C4-2B (cell line): ENCODE data around the gene B4GALT6.

Experiments used
- H3K27ac ChIP-seq: fragments of 450-650 bp; 2 replicates; pipeline ENCODE4 v1.5.1; 2017
- ZFX ChIP-seq: fragments of 450-650 bp; IDR thresholded peaks from 2 replicates; pipeline ENCODE4 v1.6.1; 2017
- TF ChIP-seq, protein P1 (sequence below): fragments of 450-650 bp; conservative IDR thresholded peaks from 2 replicates; pipeline ENCODE4 v1.5.1; 2017; ENCODE audit warnings: mild to moderate bottlenecking

The B4GALT6 gene

DNA sequence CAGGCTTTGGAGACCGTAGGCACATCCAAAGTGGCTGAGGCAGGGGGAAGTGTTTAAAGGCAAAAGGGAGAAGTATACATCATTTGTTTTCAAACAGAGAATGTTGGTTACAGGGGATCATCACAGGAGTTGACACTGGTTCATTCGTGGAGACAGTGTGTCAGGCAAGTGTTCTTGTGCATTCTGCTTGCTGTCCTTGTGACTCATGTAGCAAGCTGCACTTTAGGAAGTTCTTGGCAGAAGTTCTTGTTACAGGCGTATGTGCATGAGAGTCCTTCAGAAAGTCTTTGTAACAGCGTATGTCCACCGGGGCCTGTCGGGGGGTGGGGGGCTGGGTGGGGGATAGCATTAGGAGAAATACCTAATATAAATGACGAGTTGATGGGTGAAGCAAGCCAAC is 36.5 kb upstream of the B4GALT6 start:
- no peak overlapping the region for H3K27ac ChIP-seq
- TF ChIP-seq ZFX = no peak
- TF ChIP-seq, protein P1, sequence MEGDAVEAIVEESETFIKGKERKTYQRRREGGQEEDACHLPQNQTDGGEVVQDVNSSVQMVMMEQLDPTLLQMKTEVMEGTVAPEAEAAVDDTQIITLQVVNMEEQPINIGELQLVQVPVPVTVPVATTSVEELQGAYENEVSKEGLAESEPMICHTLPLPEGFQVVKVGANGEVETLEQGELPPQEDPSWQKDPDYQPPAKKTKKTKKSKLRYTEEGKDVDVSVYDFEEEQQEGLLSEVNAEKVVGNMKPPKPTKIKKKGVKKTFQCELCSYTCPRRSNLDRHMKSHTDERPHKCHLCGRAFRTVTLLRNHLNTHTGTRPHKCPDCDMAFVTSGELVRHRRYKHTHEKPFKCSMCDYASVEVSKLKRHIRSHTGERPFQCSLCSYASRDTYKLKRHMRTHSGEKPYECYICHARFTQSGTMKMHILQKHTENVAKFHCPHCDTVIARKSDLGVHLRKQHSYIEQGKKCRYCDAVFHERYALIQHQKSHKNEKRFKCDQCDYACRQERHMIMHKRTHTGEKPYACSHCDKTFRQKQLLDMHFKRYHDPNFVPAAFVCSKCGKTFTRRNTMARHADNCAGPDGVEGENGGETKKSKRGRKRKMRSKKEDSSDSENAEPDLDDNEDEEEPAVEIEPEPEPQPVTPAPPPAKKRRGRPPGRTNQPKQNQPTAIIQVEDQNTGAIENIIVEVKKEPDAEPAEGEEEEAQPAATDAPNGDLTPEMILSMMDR = no peak

DNA sequence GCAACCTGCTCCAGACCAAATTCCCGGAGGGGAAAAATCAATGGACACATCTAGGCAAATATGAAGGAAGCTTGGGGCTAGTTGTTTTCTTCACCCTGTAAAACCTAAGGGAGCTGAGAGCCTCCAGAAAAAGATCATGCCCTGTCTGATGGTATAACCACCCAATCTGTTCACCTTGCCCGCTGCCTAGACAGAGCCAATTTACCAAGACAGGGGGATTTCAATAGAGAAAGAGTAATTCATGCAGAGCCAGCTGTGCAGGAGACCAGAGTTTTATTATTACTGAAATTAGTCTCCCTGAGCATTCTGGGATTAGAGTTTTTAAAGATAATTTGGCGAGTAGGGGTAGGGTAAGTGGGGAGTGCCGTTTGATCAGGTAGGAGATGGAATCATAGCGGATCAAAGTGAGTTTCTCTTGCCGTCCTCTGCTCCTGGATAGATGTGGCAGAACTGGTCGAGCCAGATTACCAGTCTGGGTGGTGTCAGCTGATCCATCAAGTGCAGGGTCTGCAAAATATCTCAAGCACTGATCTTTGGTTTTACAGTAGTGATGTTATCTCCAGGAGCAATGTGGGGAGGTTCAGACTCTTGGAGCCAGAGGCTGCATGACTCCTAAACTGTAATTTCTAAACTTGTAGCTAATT is 35.1 kb upstream of the B4GALT6 start:
- no peak overlapping the region for H3K27ac ChIP-seq
- TF ChIP-seq, protein P1 = no peak
- no peak for TF ChIP-seq ZFX

DNA sequence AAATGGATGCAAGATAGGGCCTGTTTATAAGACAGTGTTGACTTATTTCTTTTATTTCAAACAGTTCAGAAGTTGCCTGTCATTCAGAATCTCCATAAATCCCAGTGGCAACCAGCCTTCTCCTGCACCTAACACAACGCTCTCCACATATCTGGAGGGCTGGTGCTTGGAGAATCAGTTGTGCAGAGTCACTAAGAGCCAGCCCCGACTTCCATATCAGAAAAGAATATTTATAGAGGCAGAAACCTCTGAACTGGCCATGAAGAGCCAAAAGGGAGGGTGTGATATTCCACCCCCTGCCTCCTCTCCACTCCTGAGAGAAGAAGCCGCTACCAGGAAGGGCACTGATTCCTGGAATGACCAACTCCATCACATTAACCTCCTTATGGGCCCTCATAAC is 34.0 kb upstream of the B4GALT6 start:
- TF ChIP-seq, protein P1 = no peak
- no peak for TF ChIP-seq ZFX
- H3K27ac ChIP-seq = no peak overlapping the region

DNA sequence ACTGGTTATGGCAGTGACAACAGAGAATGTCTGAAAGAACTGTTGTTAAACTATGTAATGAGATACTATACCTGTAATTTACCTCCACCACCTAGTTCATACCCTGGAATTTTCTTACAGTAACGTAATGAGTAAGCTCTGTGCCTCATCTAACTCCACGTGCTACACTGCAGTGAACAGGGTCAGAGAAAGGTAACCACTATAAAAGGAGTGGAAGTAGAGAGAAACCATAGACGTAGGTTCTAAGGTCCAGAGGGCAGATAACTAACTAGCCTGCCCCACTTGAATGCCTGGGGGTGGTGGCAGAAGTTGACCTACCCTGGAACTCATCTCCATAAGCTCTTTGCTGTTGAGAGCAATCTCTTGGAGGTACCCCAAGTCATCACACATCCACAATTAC is 32.0 kb upstream of the B4GALT6 start:
- TF ChIP-seq, protein P1 = no peak
- no peak for TF ChIP-seq ZFX
- no peak overlapping the region for H3K27ac ChIP-seq

DNA sequence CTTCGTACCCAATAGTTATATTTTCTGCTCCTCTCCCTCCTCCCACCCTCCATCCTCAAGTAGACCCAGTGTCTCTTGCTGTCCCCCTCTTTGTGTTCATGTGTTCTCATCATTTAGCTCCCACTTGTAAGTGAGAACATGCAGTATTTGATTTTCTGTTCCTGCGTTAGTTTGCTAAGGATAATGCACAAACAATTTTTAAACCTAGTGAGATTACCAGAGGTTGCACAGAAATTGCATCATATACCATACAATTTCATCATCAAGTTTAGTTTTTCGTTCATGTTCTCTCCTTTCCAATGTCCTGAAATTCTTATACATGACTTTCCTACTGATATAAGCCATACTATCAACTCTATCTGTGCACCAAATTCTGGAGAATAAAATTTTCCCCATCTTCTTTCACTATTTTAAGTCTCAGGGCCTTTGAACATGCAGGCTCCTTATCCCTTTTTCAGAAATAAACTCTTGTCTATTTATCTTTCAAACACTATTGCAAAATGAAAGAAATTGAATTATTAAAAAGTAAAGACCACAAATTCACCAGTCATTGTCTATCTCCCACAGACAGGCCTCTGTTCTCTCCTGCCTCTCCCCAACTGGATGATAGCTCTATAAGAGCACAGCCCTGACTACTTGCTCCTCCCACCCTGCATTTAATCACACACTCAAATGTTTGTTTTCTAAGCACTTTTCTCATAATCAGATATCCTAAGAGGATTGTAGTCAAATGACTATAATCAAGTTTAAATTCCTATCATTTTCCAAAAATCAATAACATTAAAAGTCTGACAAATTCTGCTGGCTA is 27.2 kb upstream of the B4GALT6 start:
- H3K27ac ChIP-seq = no peak overlapping the region
- no peak for TF ChIP-seq ZFX
- TF ChIP-seq, protein P1 = no peak

DNA sequence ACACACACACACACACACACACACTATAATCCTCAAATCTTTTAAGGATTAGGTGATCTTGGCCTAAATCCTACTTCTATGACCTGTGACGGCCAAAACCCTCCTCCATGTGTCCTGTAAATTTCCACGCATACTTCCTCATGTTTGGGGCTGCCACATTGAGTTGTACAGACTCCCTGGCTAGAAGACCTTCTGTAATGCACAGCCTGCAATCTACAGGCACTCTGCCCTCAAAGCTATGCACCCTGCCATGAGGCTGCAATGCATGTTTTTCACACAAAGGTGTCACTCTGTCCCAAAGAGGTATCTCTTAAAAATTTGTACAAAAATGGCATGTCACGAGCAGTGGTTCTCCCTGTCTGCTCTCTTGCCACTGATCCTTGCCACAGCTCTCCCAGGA is 26.4 kb upstream of the B4GALT6 start:
- no peak for TF ChIP-seq ZFX
- TF ChIP-seq, protein P1 = peak; percentile 28

DNA sequence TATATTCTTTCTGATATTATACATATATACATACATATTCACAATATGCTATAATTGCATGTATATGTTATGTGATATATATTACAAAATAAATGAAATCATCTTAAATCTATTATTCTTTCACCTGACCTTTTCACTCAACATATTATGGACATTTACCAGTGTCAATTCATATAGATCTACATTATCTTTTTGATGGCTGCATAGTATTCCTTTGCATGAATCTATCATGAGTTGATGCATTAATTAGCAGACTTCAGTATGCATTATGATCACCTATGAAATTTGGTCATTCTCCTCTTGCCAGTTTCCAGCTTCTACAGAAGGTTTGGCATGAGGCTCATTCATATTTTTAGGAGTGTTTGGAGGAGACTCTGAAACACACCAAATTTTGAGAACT is 23.4 kb upstream of the B4GALT6 start:
- TF ChIP-seq, protein P1 = no peak
- TF ChIP-seq ZFX = no peak
- H3K27ac ChIP-seq = no peak overlapping the region

More for the DNA sequence above, 26.4 kb upstream of the B4GALT6 start:
- no peak overlapping the region for H3K27ac ChIP-seq
